Measurements from ENCODE around the gene ZNF770. TPM values are rescaled to one million over a fixed set of nuclear protein-coding genes. Genes with fewer than 3 reads are reported as not detected.
A peak's percentile ranks its signal among the peaks of the same experiment; 100 is the strongest.

The ZNF770 gene
- total and polyA plus RNA-seq, 9 of the 15 experiments (the other 6 are each of a cell fraction or from before 2014, with no cell fraction given): 3.4 to 50.8 (median 40.3) TPM

GRCh38 chr15:34988027-34988902 lies at the start of gene ZNF770 (continued):
- TF ChIP-seq RBM34 (IDR thresholded peaks at IDR 0.05; ENCODE audit: borderline replicate concordance, insufficient read depth, low read length) (no peak), ZNF830 (CRISPR knock-in tag; IDR thresholded peaks at IDR 0.05) (0 out of 2 replicates have a peak, but pooled peaks have one; percentile 53), U2AF2 (optimal IDR thresholded peaks at IDR 0.05; ENCODE audit: low read depth, low read length) (no peak), SRSF9 (IDR thresholded peaks at IDR 0.05; ENCODE audit: borderline replicate concordance, low read depth, low read length) (no peak), PYGO2 (tag; IDR thresholded peaks at IDR 0.05) (no peak), PML (IDR thresholded peaks at IDR 0.05; ENCODE audit: low read length) (peak; percentile 80; the same call in 1 of the 2 replicates), ZNF551 (CRISPR knock-in tag; IDR thresholded peaks at IDR 0.05) (no peak), XRCC5 (IDR thresholded peaks at IDR 0.05; ENCODE audit: low read depth, low read length) (peak; percentile 77; the same call in 1 of the 2 replicates), CBFB (CRISPR knock-in tag; IDR thresholded peaks at IDR 0.05) (no peak), ZNF184 (CRISPR knock-in tag; IDR thresholded peaks at IDR 0.05) (no peak), TSC22D4 (tag; IDR thresholded peaks at IDR 0.05) (no peak), DPF2 (IDR thresholded peaks at IDR 0.05) (no peak), SMC3 (conservative IDR thresholded peaks at IDR 0.05; ENCODE audit: insufficient read depth, low read depth, low read length) (0 out of 2 replicates have a peak, but pooled peaks have one; percentile 7), TAF9B (IDR thresholded peaks at IDR 0.05; ENCODE audit: partially characterized antibody) (peak; percentile 97), ZBTB33 (CRISPR knock-in tag; IDR thresholded peaks at IDR 0.05) (no peak; the same call in 1 of the 2 replicates), SNRNP70 (optimal IDR thresholded peaks at IDR 0.05; ENCODE audit: low read depth, low read length) (no peak), SMARCA4 (IDR thresholded peaks at IDR 0.05) (peak; percentile 21; the same call in 1 of the 2 replicates), HNRNPLL (IDR thresholded peaks at IDR 0.05; ENCODE audit: low read depth, low read length, poor library complexity, severe bottlenecking) (peak; percentile 53), SP1 (CRISPR knock-in tag; IDR thresholded peaks at IDR 0.05) (no peak; the same call in 1 of the 2 replicates), ZNF197 (CRISPR knock-in tag; IDR thresholded peaks at IDR 0.05; ENCODE audit: low read depth) (no peak; the same call in 1 of the 2 replicates), CBX5 (IDR thresholded peaks at IDR 0.05; ENCODE audit: borderline replicate concordance, low read depth) (no peak), ZC3H4 (CRISPR knock-in tag; IDR thresholded peaks at IDR 0.05; ENCODE audit: borderline replicate concordance) (peak; percentile 33; the same call in 1 of the 2 replicates), TRIM25 (IDR thresholded peaks at IDR 0.05; ENCODE audit: borderline replicate concordance) (no peak), RUNX1 (IDR thresholded peaks at IDR 0.05; ENCODE audit: low read depth) (no peak), NBN (IDR thresholded peaks at IDR 0.05; ENCODE audit: low read depth) (peak; percentile 47; the same call in 1 of the 2 replicates), TRIM28 (IDR thresholded peaks at IDR 0.05) (no peak)

Data from K562 (cell line).